ENCODE measurements around the gene BTBD18. TPM values are rescaled to one million over a fixed set of nuclear protein-coding genes. Genes with fewer than 3 reads are reported as not detected.

BTBD18 gene
- total and polyA plus RNA-seq, 3 donors from 2014 or later = 2.8 to 7.2 (median 3.1) TPM

DNA sequence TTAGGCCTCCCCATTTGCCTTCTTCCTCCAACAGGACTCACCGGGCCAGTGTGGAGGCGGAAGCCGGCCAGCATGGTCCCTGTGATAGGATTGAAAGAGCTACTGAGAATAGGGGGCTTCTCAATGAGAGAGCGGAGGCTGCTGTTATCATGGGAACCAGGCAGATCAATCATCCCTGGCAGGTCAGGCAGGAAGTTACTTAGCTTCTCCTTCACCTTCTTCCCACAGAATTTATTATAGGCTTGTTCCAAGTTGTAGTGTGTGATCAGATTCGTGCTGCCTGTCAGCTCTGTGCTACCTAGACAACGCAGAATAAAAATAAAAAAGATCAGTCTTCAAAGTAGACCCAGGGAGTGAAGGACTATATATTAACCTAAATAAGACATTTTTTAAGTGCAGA, 46.7 kb downstream of the BTBD18 start:
- DNase-seq = no peak
- Histone ChIP-seq H3K27me3 (no peaks in the 10 kb centered on the region), H3K9me3 (no peaks in the 10 kb centered on the region), H3K4me3 (no peak overlapping the region), H3K27ac (no peak overlapping the region), H3K36me3 (ENCODE audit: low read depth, missing control alignments) (no peaks in the 10 kb centered on the region), H3K4me1 (no peaks in the 10 kb centered on the region)
- intact Hi-C loops (cut with DNase I; ENCODE audit: low total_unique reads) = no loop called here
- TF ChIP-seq POLR2A (IDR thresholded peaks at IDR 0.05) = no peak
- TF ChIP-seq, protein P1, sequence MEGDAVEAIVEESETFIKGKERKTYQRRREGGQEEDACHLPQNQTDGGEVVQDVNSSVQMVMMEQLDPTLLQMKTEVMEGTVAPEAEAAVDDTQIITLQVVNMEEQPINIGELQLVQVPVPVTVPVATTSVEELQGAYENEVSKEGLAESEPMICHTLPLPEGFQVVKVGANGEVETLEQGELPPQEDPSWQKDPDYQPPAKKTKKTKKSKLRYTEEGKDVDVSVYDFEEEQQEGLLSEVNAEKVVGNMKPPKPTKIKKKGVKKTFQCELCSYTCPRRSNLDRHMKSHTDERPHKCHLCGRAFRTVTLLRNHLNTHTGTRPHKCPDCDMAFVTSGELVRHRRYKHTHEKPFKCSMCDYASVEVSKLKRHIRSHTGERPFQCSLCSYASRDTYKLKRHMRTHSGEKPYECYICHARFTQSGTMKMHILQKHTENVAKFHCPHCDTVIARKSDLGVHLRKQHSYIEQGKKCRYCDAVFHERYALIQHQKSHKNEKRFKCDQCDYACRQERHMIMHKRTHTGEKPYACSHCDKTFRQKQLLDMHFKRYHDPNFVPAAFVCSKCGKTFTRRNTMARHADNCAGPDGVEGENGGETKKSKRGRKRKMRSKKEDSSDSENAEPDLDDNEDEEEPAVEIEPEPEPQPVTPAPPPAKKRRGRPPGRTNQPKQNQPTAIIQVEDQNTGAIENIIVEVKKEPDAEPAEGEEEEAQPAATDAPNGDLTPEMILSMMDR (IDR thresholded peaks at IDR 0.05) = no peak
- WGBS, 2 donors = 86 to 94% methylated on average over 4 to 6 of the region's 6 CpGs

DNA sequence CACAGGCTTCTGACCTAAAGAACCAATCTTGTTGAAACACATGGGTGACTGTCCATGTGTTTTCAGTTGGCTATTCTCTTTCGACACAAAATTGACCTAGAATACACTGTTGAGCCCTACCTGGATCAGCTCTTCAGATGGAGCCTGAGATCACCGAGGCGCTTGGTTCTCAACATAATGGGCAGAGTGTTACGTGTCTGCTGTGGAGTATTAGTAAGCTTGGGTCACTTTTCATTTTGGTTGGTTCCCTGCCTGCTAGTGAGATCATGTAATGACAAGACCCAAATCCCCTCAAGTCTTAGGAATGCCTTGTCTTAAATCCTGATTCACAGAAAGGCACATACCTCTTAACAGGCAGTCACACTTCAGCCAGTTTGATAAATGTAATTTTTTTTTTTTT, 48.3 kb downstream of the BTBD18 start:
- Histone ChIP-seq H3K27ac (no peak overlapping the region), H3K4me3 (no peak overlapping the region), H3K27me3 (no peaks in the 10 kb centered on the region), H3K9me3 (no peaks in the 10 kb centered on the region), H3K4me1 (no peaks in the 10 kb centered on the region), H3K36me3 (ENCODE audit: low read depth, missing control alignments) (no peaks in the 10 kb centered on the region)
- TF ChIP-seq, protein P1 (IDR thresholded peaks at IDR 0.05) = no peak
- TF ChIP-seq POLR2A (IDR thresholded peaks at IDR 0.05) = no peak
- intact Hi-C loops (cut with DNase I; ENCODE audit: low total_unique reads) = no loop called here
- WGBS, 2 donors = 80 to 84% methylated on average over 4 of the region's 4 CpGs
- DNase-seq = no peak

DNA sequence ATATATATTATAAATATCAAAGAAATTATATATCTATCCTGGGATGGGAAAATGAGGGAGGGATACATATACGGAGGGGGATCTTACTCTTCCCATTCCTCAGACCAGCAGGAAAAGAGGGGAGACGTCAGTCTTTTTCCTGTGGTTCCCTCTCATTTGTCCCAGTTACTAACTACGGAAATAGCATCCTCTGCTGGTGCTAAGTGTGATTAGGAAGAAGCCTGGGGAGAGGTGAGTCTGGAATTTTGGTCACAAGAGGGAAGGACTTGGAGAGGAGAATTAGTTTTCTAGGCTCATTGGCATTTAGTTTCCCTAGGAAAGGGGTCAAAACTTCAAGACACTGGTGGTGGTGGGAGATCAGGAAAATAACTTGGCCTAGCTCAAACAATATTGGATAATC, 51.2 kb downstream of the BTBD18 start:
- WGBS, 2 donors = 57 to 60% methylated on average over 3 of the region's 3 CpGs
- intact Hi-C loops (cut with DNase I; ENCODE audit: low total_unique reads) = no loop called here
- H3K4me3 ChIP-seq = no peak overlapping the region
- H3K9me3 ChIP-seq = no peaks in the 10 kb centered on the region
- no peaks in the 10 kb centered on the region for H3K36me3 ChIP-seq (ENCODE audit: low read depth, missing control alignments)
- no peak for TF ChIP-seq POLR2A (IDR thresholded peaks at IDR 0.05)
- no peaks in the 10 kb centered on the region for H3K27me3 ChIP-seq
- no peaks in the 10 kb centered on the region for H3K4me1 ChIP-seq
- DNase-seq = no peak
- no peak overlapping the region for H3K27ac ChIP-seq

DNA sequence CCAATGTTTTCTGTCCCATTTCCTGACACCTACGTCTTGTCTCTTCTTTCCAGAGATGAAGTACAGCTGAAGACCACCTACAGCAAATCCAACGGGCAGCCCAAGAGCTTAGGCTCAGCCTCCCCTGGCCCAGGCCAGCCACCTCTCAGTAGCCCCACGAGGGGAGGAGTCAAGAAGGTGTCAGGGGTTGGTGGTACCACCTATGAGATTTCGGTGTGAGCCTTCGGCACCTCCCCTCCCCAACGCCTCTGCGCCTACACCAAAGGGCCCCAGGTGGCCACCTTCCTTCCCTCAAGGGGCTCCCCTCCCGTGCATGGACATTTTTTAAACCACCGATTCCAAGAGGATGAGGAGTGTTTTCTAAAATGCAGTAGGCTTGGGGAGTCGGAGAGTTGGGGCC, 51.8 kb downstream of the BTBD18 start:
- Histone ChIP-seq H3K27me3 (no peaks in the 10 kb centered on the region), H3K4me1 (no peaks in the 10 kb centered on the region), H3K4me3 (no peak overlapping the region), H3K9me3 (no peaks in the 10 kb centered on the region), H3K36me3 (ENCODE audit: low read depth, missing control alignments) (no peaks in the 10 kb centered on the region), H3K27ac (no peak overlapping the region)
- DNase-seq = no peak
- WGBS, 2 donors = 86% methylated on average over 6 to 10 of the region's 10 CpGs
- no peak for TF ChIP-seq POLR2A (IDR thresholded peaks at IDR 0.05)
- TF ChIP-seq, protein P1 (IDR thresholded peaks at IDR 0.05) = no peak
- intact Hi-C loops (cut with DNase I; ENCODE audit: low total_unique reads) = no loop called here

DNA sequence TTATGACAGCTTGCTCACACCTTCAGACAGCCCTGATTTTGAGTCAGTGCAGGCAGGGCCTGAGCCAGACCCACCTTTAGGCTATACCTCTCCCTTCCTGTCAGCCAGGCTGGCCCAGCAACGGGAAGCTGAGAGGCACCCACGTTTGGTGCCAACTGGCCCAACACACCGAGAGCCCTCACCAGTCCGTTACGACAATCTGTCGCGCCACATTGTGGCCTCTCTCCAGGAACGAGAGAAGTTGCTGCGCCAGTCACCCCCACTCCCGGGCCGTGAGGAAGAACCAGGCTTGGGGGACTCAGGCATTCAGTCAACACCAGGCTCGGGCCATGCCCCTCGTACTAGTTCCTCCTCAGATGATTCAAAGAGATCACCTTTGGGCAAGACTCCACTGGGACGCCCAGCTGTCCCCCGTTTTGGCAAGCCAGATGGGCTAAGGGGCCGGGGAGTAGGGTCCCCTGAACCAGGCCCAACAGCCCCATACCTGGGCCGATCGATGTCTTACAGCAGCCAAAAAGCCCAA, 52.7 kb downstream of the BTBD18 start:
- Histone ChIP-seq H3K36me3 (ENCODE audit: low read depth, missing control alignments) (no peaks in the 10 kb centered on the region), H3K4me3 (no peak overlapping the region), H3K27me3 (no peaks in the 10 kb centered on the region), H3K4me1 (no peaks in the 10 kb centered on the region), H3K9me3 (no peaks in the 10 kb centered on the region), H3K27ac (no peak overlapping the region)
- no peak for DNase-seq
- intact Hi-C loops (cut with DNase I; ENCODE audit: low total_unique reads) = no loop called here
- TF ChIP-seq POLR2A (IDR thresholded peaks at IDR 0.05) = no peak
- TF ChIP-seq, protein P1 (IDR thresholded peaks at IDR 0.05) = no peak
- WGBS, 2 donors = 87 to 93% methylated on average over 16 to 18 of the region's 18 CpGs

Small RNA genes within 50 kb of the gene (small RNA-seq; reads per million reads assigned to genes)
- 0 reads per million in 2 donors for gene AP001931.1
- 0 reads per million in 2 donors for gene TMX2-CTNND1

Other genes with a start within 250 kb of the BTBD18 start
- 10 to 100 TPM; 12.2 to 12.3 TPM for gene SLC43A1, start 236.1 kb downstream of the BTBD18 start, total RNA-seq
- 6.5 TPM for gene SLC43A1, start 236.1 kb downstream of the BTBD18 start, polyA plus RNA-seq (ENCODE audit: insufficient read depth, low read depth, low replicate concordance)
- gene TIMM10, start 221.1 kb downstream of the BTBD18 start, total RNA-seq = 10 to 100 TPM; 27.7 to 49.1 TPM
- 56.9 TPM for gene TIMM10, start 221.1 kb downstream of the BTBD18 start, polyA plus RNA-seq (ENCODE audit: insufficient read depth, low read depth, low replicate concordance)
- under 1 TPM; 0.37 to 0.47 TPM for gene SMTNL1, start 214.2 kb downstream of the BTBD18 start, total RNA-seq
- gene SMTNL1, start 214.2 kb downstream of the BTBD18 start, polyA plus RNA-seq (ENCODE audit: insufficient read depth, low read depth, low replicate concordance) = 2.0 TPM
- 10 to 100 TPM; 13.3 to 19.8 TPM for gene UBE2L6, start 184.1 kb downstream of the BTBD18 start, total RNA-seq
- gene UBE2L6, start 184.1 kb downstream of the BTBD18 start, polyA plus RNA-seq (ENCODE audit: insufficient read depth, low read depth, low replicate concordance) = 43.6 TPM
- gene SERPING1, start 154.1 kb downstream of the BTBD18 start, total RNA-seq = 100 to 1,000 TPM in 1 of 2 donors, 10 to 100 TPM in 1; 53.6 to 113 TPM
- gene SERPING1, start 154.1 kb downstream of the BTBD18 start, polyA plus RNA-seq (ENCODE audit: insufficient read depth, low read depth, low replicate concordance) = 273 TPM
- 1 to 10 TPM; 1.4 to 3.4 TPM for gene YPEL4, start 101.9 kb downstream of the BTBD18 start, total RNA-seq
- gene YPEL4, start 101.9 kb downstream of the BTBD18 start, polyA plus RNA-seq (ENCODE audit: insufficient read depth, low read depth, low replicate concordance) = 4.2 TPM
- gene CLP1, start 94.1 kb downstream of the BTBD18 start, total RNA-seq = 10 to 100 TPM; 15.5 to 19.8 TPM
- 14.4 TPM for gene CLP1, start 94.1 kb downstream of the BTBD18 start, polyA plus RNA-seq (ENCODE audit: insufficient read depth, low read depth, low replicate concordance)
- gene ZDHHC5, start 83.7 kb downstream of the BTBD18 start, total RNA-seq = 10 to 100 TPM; 75.4 to 79.8 TPM
- 124 TPM for gene ZDHHC5, start 83.7 kb downstream of the BTBD18 start, polyA plus RNA-seq (ENCODE audit: insufficient read depth, low read depth, low replicate concordance)
- gene MED19, start 39.6 kb downstream of the BTBD18 start, total RNA-seq = 10 to 100 TPM; 49.9 to 52.3 TPM
- gene MED19, start 39.6 kb downstream of the BTBD18 start, polyA plus RNA-seq (ENCODE audit: insufficient read depth, low read depth, low replicate concordance) = 48.3 TPM
- gene TMX2, start 39.2 kb downstream of the BTBD18 start, total RNA-seq = 10 to 100 TPM; 73.3 to 85.9 TPM
- gene TMX2, start 39.2 kb downstream of the BTBD18 start, polyA plus RNA-seq (ENCODE audit: insufficient read depth, low read depth, low replicate concordance) = 88.6 TPM
- 100 to 1,000 TPM; 157 to 222 TPM for gene SELENOH, start 10.3 kb downstream of the BTBD18 start, total RNA-seq
- gene SELENOH, start 10.3 kb downstream of the BTBD18 start, polyA plus RNA-seq (ENCODE audit: insufficient read depth, low read depth, low replicate concordance) = 71.3 TPM
- 100 to 1,000 TPM; 178 to 227 TPM for gene CTNND1, start 10.0 kb upstream of the BTBD18 start, total RNA-seq
- 134 TPM for gene CTNND1, start 10.0 kb upstream of the BTBD18 start, polyA plus RNA-seq (ENCODE audit: insufficient read depth, low read depth, low replicate concordance)

All from testis (tissue), 3 donors.